CD14-positive monocyte (primary cell): ENCODE measurements around the gene ZFPM1. TPM values are rescaled to one million over a fixed set of nuclear protein-coding genes. Genes with fewer than 3 reads are reported as not detected.

Experiments
- DNase-seq, 3 donors: peaks; one replicate each; pipeline ENCODE4 v3.0.0-alpha.2; 2011 to 2022
- H2AFZ ChIP-seq: 2 replicates; pipeline ENCODE4 v1.6.0; 2012; ENCODE audit warnings: mild to moderate bottlenecking, low read depth, low read length, inconsistent platforms; ENCODE audit not compliant: insufficient read depth, poor library complexity, severe bottlenecking
- H3K27ac ChIP-seq, 2 donors: 1 replicate in 1 of 2; 2 replicates in 1 of 2; pipeline ENCODE4 v1.5.1; 2012 to 2013; ENCODE audit warnings: low read length in 2 of 2, control low read depth in 1 of 2, inconsistent platforms in 1 of 2, low read depth in 1 of 2, mild to moderate bottlenecking in 1 of 2
- H3K27me3 ChIP-seq, 2 donors: one replicate each; pipeline versions ENCODE4 v1.6.0 to v1.6.1; 2011 to 2013; ENCODE audit warnings: low read length in 2 of 2; ENCODE audit not compliant: control insufficient read depth in 2 of 2, insufficient read depth in 2 of 2
- H3K36me3 ChIP-seq, 2 donors: replicated peaks in 1 of 2; 1 replicate in 1 of 2; 2 replicates in 1 of 2; pipeline versions ENCODE4 v1.5.1 to v1.6.1; 2012 to 2013; ENCODE audit warnings: low read length in 2 of 2, control low read depth in 1 of 2, inconsistent platforms in 1 of 2, mild to moderate bottlenecking in 1 of 2; ENCODE audit not compliant: insufficient read depth in 2 of 2, control insufficient read depth in 1 of 2
- H3K4me1 ChIP-seq, 2 donors: 1 replicate in 1 of 2; 2 replicates in 1 of 2; pipeline versions ENCODE4 v1.5.1 to v1.6.1; 2012 to 2013; ENCODE audit warnings: low read length in 2 of 2, control low read depth in 1 of 2, inconsistent platforms in 1 of 2, mild to moderate bottlenecking in 1 of 2, moderate library complexity in 1 of 2; ENCODE audit not compliant: insufficient read depth in 2 of 2, control insufficient read depth in 1 of 2
- H3K4me2 ChIP-seq: replicated peaks from 2 replicates; pipeline ENCODE3; 2012; ENCODE audit warnings: low read length, moderate library complexity, mild to moderate bottlenecking; ENCODE audit not compliant: poor library complexity, severe bottlenecking; ENCODE audit errors: extremely low read depth
- H3K4me3 ChIP-seq, 3 experiments: fragments of 200-600 bp in 1 of 3; sonication (generic) in 1 of 3; replicated peaks in 1 of 3; 1 replicate in 2 of 3; 2 replicates in 1 of 3; pipeline ENCODE4 v1.5.1; 2011 to 2013; ENCODE audit warnings: low read length in 3 of 3, mild to moderate bottlenecking in 3 of 3, control low read depth in 2 of 3, low read depth in 2 of 3, inconsistent platforms in 1 of 3, moderate library complexity in 1 of 3
- H3K79me2 ChIP-seq: 2 replicates; pipeline ENCODE4 v1.6.0; 2012; ENCODE audit warnings: mild to moderate bottlenecking, control low read depth, inconsistent platforms, low read length, moderate library complexity; ENCODE audit not compliant: insufficient read depth
- H3K9ac ChIP-seq: 2 replicates; pipeline ENCODE4 v1.6.0; 2017; ENCODE audit warnings: low read length, mild to moderate bottlenecking; ENCODE audit not compliant: insufficient read depth, poor library complexity, severe bottlenecking
- H3K9me3 ChIP-seq, 2 donors: replicated peaks in 1 of 2; 1 replicate in 1 of 2; 2 replicates in 1 of 2; pipeline versions ENCODE4 v1.5.1 to v1.6.1; 2012 to 2013; ENCODE audit warnings: low read length in 2 of 2, control low read depth in 1 of 2; ENCODE audit not compliant: control insufficient read depth in 1 of 2, insufficient read depth in 1 of 2
- H4K20me1 ChIP-seq: 2 replicates; pipeline ENCODE4 v1.6.0; 2012; ENCODE audit warnings: mild to moderate bottlenecking, low read length, control low read depth, moderate library complexity; ENCODE audit not compliant: insufficient read depth
- H3K27ac Mint-ChIP-seq, 7 donors: one replicate each; pipeline ENCODE4 v1.8.0; 2020; ENCODE audit warnings: mild to moderate bottlenecking in 7 of 7, mixed read lengths in 7 of 7, moderate library complexity in 6 of 7, inconsistent platforms in 2 of 7
- H3K27me3 Mint-ChIP-seq, 3 donors: one replicate each; pipeline ENCODE4 v1.8.0; 2021 to 2022; ENCODE audit warnings: low read depth in 3 of 3, mild to moderate bottlenecking in 3 of 3, mixed read lengths in 3 of 3, moderate library complexity in 3 of 3, inconsistent platforms in 1 of 3
- H3K36me3 Mint-ChIP-seq, 2 donors: one replicate each; pipeline ENCODE4 v1.8.0; 2020; ENCODE audit warnings: mixed read lengths in 2 of 2, inconsistent platforms in 1 of 2, mild to moderate bottlenecking in 1 of 2
- H3K4me1 Mint-ChIP-seq: one replicate; pipeline ENCODE4 v1.8.0; 2020; ENCODE audit warnings: mild to moderate bottlenecking, mixed read lengths
- H3K4me3 Mint-ChIP-seq, 2 donors: one replicate each; pipeline ENCODE4 v1.8.0; 2020; ENCODE audit warnings: mild to moderate bottlenecking in 2 of 2, mixed read lengths in 2 of 2, moderate library complexity in 1 of 2
- H3K9me3 Mint-ChIP-seq, 7 donors: one replicate each; pipeline ENCODE4 v1.8.0; 2020 to 2022; ENCODE audit warnings: mixed read lengths in 7 of 7, mild to moderate bottlenecking in 6 of 7, moderate library complexity in 6 of 7, inconsistent platforms in 2 of 7
- CTCF ChIP-seq: fragments of 200-600 bp; IDR thresholded peaks from one replicate; pipeline ENCODE4 v1.8.0; 2022; ENCODE audit warnings: antibody characterized with exemption, mild to moderate bottlenecking
- WGBS: methylation state at CpG from one replicate; pipeline ENCODE4 v1.1.5; 2013; ENCODE audit warnings: missing lambda C conversion rate; ENCODE audit not compliant: insufficient coverage; 5-methylcytosine and 5-hydroxymethylcytosine counted together
- intact Hi-C, 2 donors: fragments of 100-400 bp; cut with micrococcal nuclease; formaldehyde crosslinking; loops; one replicate each; pipeline versions ENCODE4 v1.15.0 to v1.15.1; 2023
- polyA plus RNA-seq, 3 donors: library from polyadenylated mRNA; depleted of rRNA in 1 of 3; unstranded in 2 of 3; stranded (reverse) in 1 of 3; fragments of 300-500 nt in 2 of 3; fragments of >200 nt in 1 of 3; fragmentation: Illumina TruSeq in 2 of 3; gene quantifications; 1 replicate in 2 of 3; 2 replicates in 1 of 3; pipeline ENCODE4 v1.2.3, GENCODE V29; 2012 to 2021

The ZFPM1 gene
- polyA plus RNA-seq, 3 donors, result 0.04 to 0.19 (median 0.12) TPM

- intact Hi-C loops, result loop anchor here in 1 of 2 donors (10.0 kb wide), 1 partner anchor 500 kb away; the partner anchor contains the start of gene CA5A
- no peak overlapping the region for H3K27ac ChIP-seq
- H3K4me1 Mint-ChIP-seq, result peaks cover 14% of the 10 kb centered on the region
- no peak overlapping the region for H3K4me2 ChIP-seq
- H3K36me3 Mint-ChIP-seq, result peaks cover 0 to 1% of the 10 kb centered on the region in 2 donors
- no peak overlapping the region for H3K4me3 ChIP-seq
- no peak for DNase-seq
- H3K9me3 Mint-ChIP-seq, result peaks cover 0 to 6% (median 0%) of the 10 kb centered on the region in 7 donors
- peaks cover 22% of the 10 kb centered on the region in 2 donors for H3K4me1 ChIP-seq
- H3K27ac Mint-ChIP-seq, result no peak overlapping the region
- no peaks in the 10 kb centered on the region for H4K20me1 ChIP-seq
- H3K27me3 Mint-ChIP-seq, result peaks cover 11 to 52% (median 20%) of the 10 kb centered on the region in 3 donors
- 96% methylated on average over 10 of the region's 10 CpGs for WGBS
- TF ChIP-seq CTCF, result no peak
- peaks cover 0 to 31% of the 10 kb centered on the region in 2 donors for H3K27me3 ChIP-seq
- H3K4me3 Mint-ChIP-seq, result no peak overlapping the region
- no peak overlapping the region for H3K9ac ChIP-seq
- no peaks in the 10 kb centered on the region for H3K79me2 ChIP-seq
- peaks cover 0 to under 1% of the 10 kb centered on the region in 2 donors for H3K9me3 ChIP-seq
- no peak overlapping the region for H2AFZ ChIP-seq
- H3K36me3 ChIP-seq, result no peaks in the 10 kb centered on the region
Measured at GRCh38 chr16:88434353-88434690, 18.8 kb upstream of the ZFPM1 start.

- H3K4me3 ChIP-seq, result no peak overlapping the region
- H3K9ac ChIP-seq, result no peak overlapping the region
- H4K20me1 ChIP-seq, result no peaks in the 10 kb centered on the region
- no peak overlapping the region for H3K4me3 Mint-ChIP-seq
- peaks cover 0 to 6% (median 0%) of the 10 kb centered on the region in 7 donors for H3K9me3 Mint-ChIP-seq
- H3K27me3 ChIP-seq, result peaks cover 0 to 26% of the 10 kb centered on the region in 2 donors
- no peak for TF ChIP-seq CTCF
- 95% methylated on average over 18 of the region's 18 CpGs for WGBS
- H3K36me3 ChIP-seq, result no peaks in the 10 kb centered on the region
- H3K4me1 Mint-ChIP-seq, result peaks cover 12% of the 10 kb centered on the region
- peaks cover 10 to 48% (median 18%) of the 10 kb centered on the region in 3 donors for H3K27me3 Mint-ChIP-seq
- intact Hi-C loops, result loop anchor here in 1 of 2 donors (10.0 kb wide), 1 partner anchor 500 kb away; the partner anchor contains the start of gene CA5A
- H3K79me2 ChIP-seq, result no peaks in the 10 kb centered on the region
- H3K4me1 ChIP-seq, result peaks cover 18% of the 10 kb centered on the region in 2 donors
- H3K4me2 ChIP-seq, result no peak overlapping the region
- no peak for DNase-seq
- peaks cover 0 to 1% of the 10 kb centered on the region in 2 donors for H3K36me3 Mint-ChIP-seq
- no peak overlapping the region for H3K27ac ChIP-seq
- H3K9me3 ChIP-seq, result peaks cover 0 to 5% of the 10 kb centered on the region in 2 donors
- no peak overlapping the region for H2AFZ ChIP-seq
- no peak overlapping the region for H3K27ac Mint-ChIP-seq
Measured at GRCh38 chr16:88434746-88435145, 18.3 kb upstream of the ZFPM1 start.
